T-helper 1 cell treated with Interleukin-12 subunit alpha and Interleukin-12 subunit beta and Interleukin-4 antibody, amounts not matched to agents 30 μg/mL and 1 μg/mL, for 36 hours (primary cell): Measurements from ENCODE around the gene MMP14.
"Not testable (repeated sequence)": the region's sequence is repeated elsewhere in the genome, so short reads cannot be mapped to it uniquely, and the experiment has no call there.

Source experiments
- H3K27ac Mint-ChIP-seq: one replicate; pipeline ENCODE4 v1.8.0; 2021; ENCODE audit warnings: mild to moderate bottlenecking, mixed read lengths
- H3K27me3 Mint-ChIP-seq: one replicate; pipeline ENCODE4 v1.8.0; 2021; ENCODE audit warnings: low read depth, mixed read lengths
- H3K36me3 Mint-ChIP-seq: one replicate; pipeline ENCODE4 v1.8.0; 2021; ENCODE audit warnings: low read depth, mixed read lengths
- H3K4me1 Mint-ChIP-seq: one replicate; pipeline ENCODE4 v1.8.0; 2021; ENCODE audit warnings: low read depth, mixed read lengths
- H3K4me3 Mint-ChIP-seq: one replicate; pipeline ENCODE4 v1.8.0; 2021; ENCODE audit warnings: mild to moderate bottlenecking, moderate library complexity, mixed read lengths
- H3K9me3 Mint-ChIP-seq: one replicate; pipeline ENCODE4 v1.8.0; 2021; ENCODE audit warnings: mixed read lengths

MMP14 gene

DNA sequence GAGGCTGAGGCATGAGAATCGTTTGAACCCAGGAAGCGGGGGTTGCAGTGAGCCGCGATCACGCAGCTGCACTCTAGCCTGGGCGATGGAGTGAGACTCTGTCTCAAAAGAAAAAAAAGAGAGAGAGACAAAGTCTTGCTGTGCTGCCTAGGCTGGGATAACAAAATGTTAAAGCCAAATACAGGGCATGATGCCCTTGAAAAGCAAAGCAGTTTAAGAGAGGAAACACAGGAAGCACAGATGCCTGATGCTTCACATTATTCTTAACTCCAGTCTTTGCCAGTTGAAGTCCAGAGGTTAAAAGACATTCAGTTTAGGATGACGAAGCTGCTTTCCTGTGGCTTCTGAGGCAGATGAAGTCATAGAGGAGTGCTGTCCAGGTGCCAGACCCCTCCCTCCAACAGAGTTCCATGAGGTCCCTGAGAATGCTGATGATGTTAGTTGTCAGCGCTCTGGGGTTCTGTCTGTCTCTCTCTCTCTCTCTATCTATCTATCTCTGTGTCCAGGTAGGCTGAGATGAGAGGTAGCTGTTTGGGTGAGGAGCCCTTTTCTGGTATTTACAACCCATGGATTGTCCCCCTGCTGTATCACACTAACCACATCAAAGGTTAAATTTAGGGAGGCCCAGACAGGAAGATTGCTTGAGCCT lies 11.6 kb upstream of the MMP14 start:
- Mint-ChIP-seq H3K36me3 (peaks cover 5% of the 10 kb centered on the region), H3K27me3 (peaks cover 7% of the 10 kb centered on the region), H3K9me3 (no peaks in the 10 kb centered on the region), H3K4me3 (peak overlapping the region; percentile 21), H3K27ac (peak overlapping the region; percentile 29), H3K4me1 (peaks cover 27% of the 10 kb centered on the region)

- not testable (repeated sequence) for H3K9me3 Mint-ChIP-seq, H3K27me3 Mint-ChIP-seq
- peaks cover 23% of the 10 kb centered on the region for H3K36me3 Mint-ChIP-seq
- peaks cover 28% of the 10 kb centered on the region for H3K4me1 Mint-ChIP-seq
- H3K27ac Mint-ChIP-seq: peak overlapping the region; percentile 94
- peak overlapping the region; percentile 95 for H3K4me3 Mint-ChIP-seq
Observed at GRCh38 chr14:22829076-22829660, 7.2 kb upstream of the MMP14 start.

DNA sequence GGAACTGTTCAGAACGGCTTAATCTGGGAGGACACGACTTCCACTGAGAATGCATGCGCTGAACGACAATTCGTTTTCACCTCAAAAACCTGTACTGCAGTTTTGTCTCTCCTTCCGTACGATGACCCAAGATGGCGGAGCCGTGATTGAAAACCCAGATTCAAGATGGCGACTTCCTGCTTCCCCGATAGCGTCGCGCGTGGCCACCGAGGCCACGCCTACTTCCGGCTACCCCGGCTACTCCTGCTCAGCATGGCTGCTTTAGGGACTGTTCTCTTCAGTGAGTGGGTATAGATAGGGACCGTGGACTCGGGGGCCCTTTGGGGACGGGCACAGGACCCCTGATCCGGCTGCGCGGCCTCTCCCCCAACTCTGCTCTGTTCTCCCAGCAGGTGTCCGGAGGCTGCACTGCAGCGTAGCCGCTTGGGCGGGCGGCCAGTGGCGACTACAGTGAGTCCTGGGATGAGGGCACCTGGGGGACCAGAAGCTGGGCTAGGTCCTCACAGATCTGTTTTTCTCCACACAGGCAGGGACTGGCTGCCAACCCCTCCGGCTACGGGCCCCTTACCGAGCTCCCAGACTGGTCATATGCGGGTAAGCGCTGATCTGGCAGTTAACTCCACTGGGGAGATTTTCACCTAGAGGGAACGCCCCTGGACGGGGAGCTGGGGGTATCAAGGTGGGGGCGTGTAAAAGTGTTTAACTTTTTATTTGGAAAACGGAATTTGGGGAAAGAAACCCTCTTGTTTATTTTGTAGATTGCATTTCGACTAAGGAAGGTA lies 6.5 kb upstream of the MMP14 start, which contains the start of gene MRPL52:
Gene MRPL52 (plus strand): TSS at position 227 of the 782 bp plus-strand sequence. CDS start 26 bp downstream, at position 253.
- no peaks in the 10 kb centered on the region for H3K27me3 Mint-ChIP-seq
- peaks cover 22% of the 10 kb centered on the region for H3K4me1 Mint-ChIP-seq
- H3K36me3 Mint-ChIP-seq: peaks cover 25% of the 10 kb centered on the region
- peak within 1 kb of the TSS; percentile 94 for H3K27ac Mint-ChIP-seq
- H3K9me3 Mint-ChIP-seq: no peaks in the 10 kb centered on the region
- peak within 1 kb of the TSS; percentile 95 for H3K4me3 Mint-ChIP-seq

GRCh38 chr14:22830443-22831010 lies 5.9 kb upstream of the MMP14 start:
- Mint-ChIP-seq H3K4me1 (peaks cover 19% of the 10 kb centered on the region), H3K4me3 (peak overlapping the region; percentile 95), H3K9me3 (no peaks in the 10 kb centered on the region), H3K27ac (peak overlapping the region; percentile 94), H3K27me3 (peaks cover under 1% of the 10 kb centered on the region), H3K36me3 (peaks cover 28% of the 10 kb centered on the region)

DNA sequence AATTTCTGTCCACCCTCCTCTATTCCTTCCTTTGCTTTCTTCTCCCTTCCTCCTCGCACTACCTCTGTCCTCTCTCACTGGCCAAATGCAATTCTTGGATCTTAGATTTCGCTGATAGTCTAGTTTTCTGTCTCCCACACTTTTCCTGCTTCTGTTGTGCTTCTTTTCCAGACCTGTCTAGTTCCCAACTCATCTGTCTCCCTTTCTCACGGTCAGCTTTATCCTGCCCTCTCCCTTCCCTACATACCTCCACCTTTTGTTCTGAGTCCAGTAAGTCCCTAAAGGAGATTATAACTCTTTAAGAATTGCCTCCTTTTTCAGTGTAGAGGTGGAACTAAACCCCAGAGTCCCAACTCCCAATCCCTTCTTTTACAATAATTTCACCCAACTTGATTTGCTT lies 880 bp upstream of the MMP14 start:
- no peak overlapping the region for H3K27ac Mint-ChIP-seq
- peaks cover 32% of the 10 kb centered on the region for H3K36me3 Mint-ChIP-seq
- H3K4me3 Mint-ChIP-seq: no peak overlapping the region
- peaks cover 24% of the 10 kb centered on the region for H3K27me3 Mint-ChIP-seq
- peaks cover 11% of the 10 kb centered on the region for H3K4me1 Mint-ChIP-seq
- no peaks in the 10 kb centered on the region for H3K9me3 Mint-ChIP-seq

DNA sequence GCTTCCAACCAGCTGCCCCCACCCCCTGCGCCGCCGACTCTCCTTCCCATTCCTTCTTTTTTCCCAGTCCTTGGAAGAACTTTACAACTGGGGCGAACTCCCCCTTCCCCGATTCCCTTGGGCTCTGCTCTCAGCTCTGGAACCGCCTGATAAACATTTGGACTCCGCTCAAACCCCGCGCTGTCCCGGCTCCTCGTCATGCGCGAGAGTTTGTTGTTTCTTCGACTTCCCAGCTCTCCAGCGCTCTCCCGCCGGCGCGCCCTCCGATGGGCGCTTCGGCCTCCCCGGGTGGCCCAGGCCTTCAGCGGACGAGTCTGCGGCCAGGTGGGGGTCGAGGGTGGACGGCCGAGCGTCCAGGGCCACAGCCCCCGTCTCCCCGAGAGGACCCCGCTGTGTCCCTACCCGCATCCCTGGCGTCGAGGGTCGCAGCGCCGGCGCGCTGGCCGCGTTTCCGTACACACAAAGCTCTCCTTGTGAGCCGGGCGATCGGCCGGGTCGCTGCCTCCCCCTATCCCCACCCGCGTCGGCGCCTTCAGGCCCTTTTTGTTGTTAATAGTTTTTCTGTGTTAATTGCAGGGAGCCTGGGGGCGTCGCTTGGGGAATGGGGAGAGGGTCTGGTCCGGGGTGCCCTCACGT lies 847 bp downstream of the MMP14 start:
- Mint-ChIP-seq H3K27ac (no peak overlapping the region), H3K4me3 (peak overlapping the region; percentile 67), H3K36me3 (peaks cover 22% of the 10 kb centered on the region), H3K9me3 (no peaks in the 10 kb centered on the region), H3K27me3 (peaks cover 24% of the 10 kb centered on the region), H3K4me1 (peaks cover 3% of the 10 kb centered on the region)

DNA sequence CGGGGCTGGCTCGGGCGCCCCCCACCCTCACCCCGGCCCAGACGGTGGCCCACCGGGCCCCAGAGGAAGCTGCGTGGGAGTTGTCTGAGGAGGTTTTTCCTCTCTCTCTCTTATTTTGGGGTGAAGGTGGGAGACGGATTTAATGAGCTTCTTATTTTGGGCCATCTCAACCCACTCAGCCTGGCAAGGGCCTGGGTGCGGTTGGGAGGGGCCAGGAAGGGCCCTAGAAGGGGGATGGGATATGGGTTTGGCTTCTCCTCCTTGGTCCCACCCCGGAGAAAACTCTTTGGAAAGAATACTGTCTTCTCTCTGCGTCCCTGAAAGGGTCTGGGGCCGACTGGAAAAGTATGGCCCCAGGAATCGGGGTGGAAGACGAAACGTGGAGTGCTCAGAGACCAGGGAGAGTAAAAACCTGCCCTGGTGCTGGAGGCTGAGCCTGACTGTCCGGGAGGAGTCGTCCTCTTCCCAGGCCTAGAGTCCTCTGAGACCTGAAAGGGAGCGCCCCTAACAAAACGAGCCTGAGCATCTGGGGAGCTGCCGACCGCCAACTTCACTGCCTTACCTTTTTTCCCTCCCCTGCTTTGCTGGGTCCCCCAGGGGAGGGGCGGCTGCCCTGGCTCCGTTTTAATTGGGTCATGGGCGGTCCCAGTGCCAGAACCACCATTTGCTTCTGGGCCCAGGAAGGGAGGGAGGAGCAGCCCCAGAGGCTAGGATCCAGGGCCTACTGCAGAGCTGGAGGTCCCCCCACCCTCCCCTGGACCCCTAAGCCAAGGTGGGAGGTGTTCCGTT lies 1.6 kb downstream of the MMP14 start:
- Mint-ChIP-seq H3K9me3 (no peaks in the 10 kb centered on the region), H3K4me1 (peaks cover 3% of the 10 kb centered on the region), H3K27me3 (peaks cover 24% of the 10 kb centered on the region), H3K27ac (no peak overlapping the region), H3K4me3 (no peak overlapping the region), H3K36me3 (peaks cover 22% of the 10 kb centered on the region)

- Mint-ChIP-seq H3K9me3 (no peaks in the 10 kb centered on the region), H3K4me1 (peaks cover 3% of the 10 kb centered on the region), H3K36me3 (peaks cover 18% of the 10 kb centered on the region), H3K27ac (no peak overlapping the region), H3K27me3 (peaks cover 24% of the 10 kb centered on the region), H3K4me3 (no peak overlapping the region)
Observed at GRCh38 chr14:22838631-22839041, 2.3 kb downstream of the MMP14 start.

- Mint-ChIP-seq H3K4me3 (no peak overlapping the region), H3K27me3 (peaks cover 24% of the 10 kb centered on the region)
Observed at GRCh38 chr14:22839159-22839779, 2.9 kb downstream of the MMP14 start.

GRCh38 chr14:22841311-22841710 lies 4.9 kb downstream of the MMP14 start:
- no peak overlapping the region for H3K4me3 Mint-ChIP-seq
- H3K9me3 Mint-ChIP-seq: no peaks in the 10 kb centered on the region
- H3K27ac Mint-ChIP-seq: no peak overlapping the region
- peaks cover 4% of the 10 kb centered on the region for H3K36me3 Mint-ChIP-seq
- peaks cover 3% of the 10 kb centered on the region for H3K4me1 Mint-ChIP-seq
- peaks cover 16% of the 10 kb centered on the region for H3K27me3 Mint-ChIP-seq

More at GRCh38 chr14:22839159-22839779, 2.9 kb downstream of the MMP14 start:
- peaks cover 3% of the 10 kb centered on the region for H3K4me1 Mint-ChIP-seq
- H3K27ac Mint-ChIP-seq: no peak overlapping the region
- H3K36me3 Mint-ChIP-seq: peaks cover 17% of the 10 kb centered on the region
- no peaks in the 10 kb centered on the region for H3K9me3 Mint-ChIP-seq

- Mint-ChIP-seq H3K9me3 (no peaks in the 10 kb centered on the region), H3K4me3 (no peak overlapping the region), H3K27me3 (peaks cover 13% of the 10 kb centered on the region), H3K27ac (no peak overlapping the region), H3K4me1 (peaks cover 3% of the 10 kb centered on the region), H3K36me3 (peaks cover 3% of the 10 kb centered on the region)
Observed at GRCh38 chr14:22841769-22842168, 5.4 kb downstream of the MMP14 start.

DNA sequence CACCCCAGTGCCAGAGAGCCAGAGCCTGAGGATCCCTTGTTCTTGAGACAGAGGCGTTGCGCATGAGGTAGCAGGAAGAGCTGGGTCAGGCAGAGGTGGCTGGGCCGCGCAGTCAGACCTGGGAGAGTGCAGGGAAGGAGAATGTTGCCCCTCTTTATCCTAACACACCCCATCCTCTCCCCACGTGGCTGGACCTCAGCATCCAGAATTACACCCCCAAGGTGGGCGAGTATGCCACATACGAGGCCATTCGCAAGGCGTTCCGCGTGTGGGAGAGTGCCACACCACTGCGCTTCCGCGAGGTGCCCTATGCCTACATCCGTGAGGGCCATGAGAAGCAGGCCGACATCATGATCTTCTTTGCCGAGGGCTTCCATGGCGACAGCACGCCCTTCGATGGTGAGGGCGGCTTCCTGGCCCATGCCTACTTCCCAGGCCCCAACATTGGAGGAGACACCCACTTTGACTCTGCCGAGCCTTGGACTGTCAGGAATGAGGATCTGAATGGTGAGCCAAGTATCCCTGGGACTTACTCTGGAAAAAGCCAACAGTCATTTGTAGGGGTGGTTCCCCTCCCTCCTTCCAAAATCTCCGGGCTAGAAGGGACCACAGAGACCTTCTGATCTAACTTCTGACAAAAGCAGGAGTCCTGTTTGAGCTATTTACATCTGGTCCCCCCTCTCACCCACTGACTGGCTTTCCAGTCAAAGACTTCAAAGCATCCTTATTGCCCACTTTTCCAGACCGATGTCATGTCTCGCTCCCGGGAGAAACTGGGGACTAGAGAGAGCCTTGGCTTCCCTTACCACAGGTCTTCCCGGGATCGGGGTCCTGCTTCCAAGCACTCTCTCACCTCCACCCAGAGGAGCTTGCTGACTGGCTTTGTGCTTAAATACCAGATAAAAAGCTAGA lies 6.1 kb downstream of the MMP14 start:
- Mint-ChIP-seq H3K36me3 (no peaks in the 10 kb centered on the region), H3K4me1 (no peaks in the 10 kb centered on the region), H3K27me3 (peaks cover 8% of the 10 kb centered on the region), H3K9me3 (no peaks in the 10 kb centered on the region), H3K27ac (no peak overlapping the region), H3K4me3 (no peak overlapping the region)
